ENCODE data around the gene CORIN.
"Not testable (repeated sequence)": the region's sequence is repeated elsewhere in the genome, so short reads cannot be mapped to it uniquely, and the experiment has no call there.

Gene CORIN

GRCh38 chr4:47831026-47831679 is 6.7 kb downstream of the CORIN start:
- peak; percentile 59 for DNase-seq

- no peak for DNase-seq
These were observed 7.4 kb downstream of the CORIN start for GRCh38 chr4:47830265-47831025.

GRCh38 chr4:47829438-47829837 is 8.4 kb downstream of the CORIN start:
- no peak for DNase-seq

GRCh38 chr4:47827343-47828047 is 10.4 kb downstream of the CORIN start:
- no peak for DNase-seq

GRCh38 chr4:47824840-47825239 is 13.0 kb downstream of the CORIN start:
- DNase-seq, result peak; percentile 49

- DNase-seq, result no peak
These were observed 18.7 kb downstream of the CORIN start for GRCh38 chr4:47819178-47819577.

GRCh38 chr4:47817275-47817674 is 20.6 kb downstream of the CORIN start:
- no peak for DNase-seq

- DNase-seq, result no peak
These were observed 21.1 kb downstream of the CORIN start for GRCh38 chr4:47816748-47817147.

GRCh38 chr4:47814618-47815295 is 23.1 kb downstream of the CORIN start:
- DNase-seq, result no peak

- no peak for DNase-seq
These were observed 28.1 kb downstream of the CORIN start for GRCh38 chr4:47809654-47810203.

GRCh38 chr4:47804598-47804997 is 33.3 kb downstream of the CORIN start:
- no peak for DNase-seq

GRCh38 chr4:47801481-47802002 is 36.3 kb downstream of the CORIN start:
- no peak for DNase-seq

GRCh38 chr4:47798165-47798564 is 39.7 kb downstream of the CORIN start:
- DNase-seq, result no peak

- no peak for DNase-seq
These were observed 45.9 kb downstream of the CORIN start for GRCh38 chr4:47791965-47792364.

GRCh38 chr4:47790105-47790504 is 47.8 kb downstream of the CORIN start:
- DNase-seq, result no peak

- DNase-seq, result peak; percentile 6
These were observed 49.7 kb downstream of the CORIN start for GRCh38 chr4:47788126-47788525.

GRCh38 chr4:47786958-47787370 is 50.9 kb downstream of the CORIN start:
- no peak for DNase-seq

GRCh38 chr4:47785153-47785552 is 52.7 kb downstream of the CORIN start:
- no peak for DNase-seq

- DNase-seq, result no peak
These were observed 53.6 kb downstream of the CORIN start for GRCh38 chr4:47784222-47784621.

- DNase-seq, result no peak
These were observed 61.5 kb downstream of the CORIN start for GRCh38 chr4:47776353-47776752.

- no peak for DNase-seq
These were observed 63.8 kb downstream of the CORIN start for GRCh38 chr4:47774079-47774478.

GRCh38 chr4:47771020-47771419 is 66.8 kb downstream of the CORIN start:
- DNase-seq, result no peak

GRCh38 chr4:47767956-47768355 is 69.9 kb downstream of the CORIN start:
- DNase-seq, result not testable (repeated sequence)
